ENCODE results near the gene NPEPPS. TPM values are rescaled to one million over a fixed set of nuclear protein-coding genes. Genes with fewer than 3 reads are reported as not detected.
A peak's percentile ranks its signal among the peaks of the same experiment; 100 is the strongest.

Gene NPEPPS
- polyA plus RNA-seq, 1 experiment: 206 TPM

DNA sequence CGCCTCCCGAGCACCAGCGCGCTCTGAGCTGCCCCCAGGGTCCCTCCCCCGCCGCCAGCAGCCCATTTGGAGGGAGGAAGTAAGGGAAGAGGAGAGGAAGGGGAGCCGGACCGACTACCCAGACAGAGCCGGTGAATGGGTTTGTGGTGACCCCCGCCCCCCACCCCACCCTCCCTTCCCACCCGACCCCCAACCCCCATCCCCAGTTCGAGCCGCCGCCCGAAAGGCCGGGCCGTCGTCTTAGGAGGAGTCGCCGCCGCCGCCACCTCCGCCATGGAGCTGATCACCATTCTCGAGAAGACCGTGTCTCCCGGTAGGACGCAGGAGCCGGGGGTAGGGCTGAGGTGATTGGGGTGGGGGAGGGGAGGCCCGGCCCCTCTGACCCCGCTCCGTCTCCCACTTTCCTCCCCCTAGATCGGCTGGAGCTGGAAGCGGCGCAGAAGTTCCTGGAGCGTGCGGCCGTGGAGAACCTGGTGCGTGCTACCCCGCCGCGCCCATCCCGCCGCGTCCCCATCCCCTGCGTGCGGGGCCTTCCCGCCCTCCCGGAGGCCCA, 119.1 kb downstream of the NPEPPS start:
- no peaks in the 10 kb centered on the region for H3K9me3 ChIP-seq (ENCODE audit: control insufficient read depth, insufficient read depth, low read length)
- ChIA-PET POLR2A (interaction anchor here (0.6 to 1.5 kb wide), 4 partner anchors 15 to 34 kb away, joined by 4 to 9 read pairs (median 6); no protein-coding TSS in a partner anchor), CTCF (interaction anchor here (1.3 to 2.4 kb wide), 4 partner anchors 13 to 34 kb away, joined by 5 to 9 read pairs (median 6); no protein-coding TSS in a partner anchor)
- TF ChIP-seq, protein P1, sequence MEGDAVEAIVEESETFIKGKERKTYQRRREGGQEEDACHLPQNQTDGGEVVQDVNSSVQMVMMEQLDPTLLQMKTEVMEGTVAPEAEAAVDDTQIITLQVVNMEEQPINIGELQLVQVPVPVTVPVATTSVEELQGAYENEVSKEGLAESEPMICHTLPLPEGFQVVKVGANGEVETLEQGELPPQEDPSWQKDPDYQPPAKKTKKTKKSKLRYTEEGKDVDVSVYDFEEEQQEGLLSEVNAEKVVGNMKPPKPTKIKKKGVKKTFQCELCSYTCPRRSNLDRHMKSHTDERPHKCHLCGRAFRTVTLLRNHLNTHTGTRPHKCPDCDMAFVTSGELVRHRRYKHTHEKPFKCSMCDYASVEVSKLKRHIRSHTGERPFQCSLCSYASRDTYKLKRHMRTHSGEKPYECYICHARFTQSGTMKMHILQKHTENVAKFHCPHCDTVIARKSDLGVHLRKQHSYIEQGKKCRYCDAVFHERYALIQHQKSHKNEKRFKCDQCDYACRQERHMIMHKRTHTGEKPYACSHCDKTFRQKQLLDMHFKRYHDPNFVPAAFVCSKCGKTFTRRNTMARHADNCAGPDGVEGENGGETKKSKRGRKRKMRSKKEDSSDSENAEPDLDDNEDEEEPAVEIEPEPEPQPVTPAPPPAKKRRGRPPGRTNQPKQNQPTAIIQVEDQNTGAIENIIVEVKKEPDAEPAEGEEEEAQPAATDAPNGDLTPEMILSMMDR (IDR thresholded peaks at IDR 0.05; ENCODE audit: low read depth, low read length): no peak
- H3K27ac ChIP-seq (ENCODE audit: low read depth, low read length): peak overlapping the region; percentile 39
- H3K27me3 ChIP-seq (ENCODE audit: control insufficient read depth, insufficient read depth, low read length): no peaks in the 10 kb centered on the region
- DNase-seq (ENCODE audit: low read depth, low spot score): no peak
- peak overlapping the region; percentile 79 for H3K4me3 ChIP-seq (ENCODE audit: low read depth, low read length)

DNA sequence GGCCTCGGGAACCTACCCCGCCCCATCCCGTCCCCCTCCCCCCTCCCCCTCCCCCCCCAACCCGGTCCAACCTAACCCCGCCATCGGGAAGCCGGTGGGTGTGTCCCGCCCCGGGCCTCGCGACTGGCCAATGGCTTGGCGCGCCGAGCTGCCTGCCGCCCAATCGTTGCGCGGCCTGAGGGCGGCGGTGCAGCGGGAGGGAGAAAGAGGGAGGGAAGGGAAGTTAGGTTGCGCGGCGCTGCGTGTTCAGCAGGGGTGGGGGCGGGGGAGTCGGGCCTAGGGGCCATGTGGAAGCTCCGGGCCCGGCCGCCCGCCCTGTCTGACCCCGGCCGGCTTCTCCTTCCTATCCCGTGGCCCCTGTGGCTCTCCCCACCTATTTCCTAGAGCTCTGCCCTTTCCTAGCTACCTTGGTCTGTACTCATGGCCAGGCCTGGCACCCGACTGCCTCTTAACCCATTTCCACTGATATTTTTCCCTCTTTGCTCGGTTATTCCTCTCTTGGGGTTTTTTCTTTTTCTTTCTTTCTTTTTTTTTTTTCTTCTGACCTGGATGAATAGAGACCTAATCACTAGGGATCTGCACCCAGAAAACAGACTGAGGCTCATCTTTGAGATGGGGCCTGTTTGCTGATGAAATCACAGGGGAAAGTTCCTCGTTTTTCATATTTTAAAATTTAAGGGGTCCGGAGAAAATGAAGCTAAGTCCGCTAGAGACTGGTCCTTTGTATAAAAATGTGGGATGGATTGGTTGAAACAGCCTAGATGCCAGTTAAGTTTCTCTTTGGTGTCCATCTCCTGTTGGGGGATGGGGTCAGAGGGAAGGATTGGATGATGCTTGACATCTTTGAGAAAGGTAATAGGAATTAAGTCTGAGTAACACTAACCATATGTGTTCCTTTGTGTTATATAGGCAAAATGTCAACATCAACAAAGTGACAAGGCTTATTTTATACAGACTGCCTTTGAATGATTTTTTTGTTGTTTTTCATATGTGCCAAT, 119.9 kb downstream of the NPEPPS start:
- CTCF ChIA-PET: interaction anchor here (1.3 to 2.4 kb wide), 2 partner anchors 13 to 35 kb away, joined by 6 to 7 read pairs; no protein-coding TSS in a partner anchor
- H3K9me3 ChIP-seq (ENCODE audit: control insufficient read depth, insufficient read depth, low read length): no peaks in the 10 kb centered on the region
- POLR2A ChIA-PET: interaction anchor here (0.6 kb wide), 2 partner anchors 16 to 150 kb away, joined by 4 to 6 read pairs; no protein-coding TSS in a partner anchor
- H3K4me3 ChIP-seq (ENCODE audit: low read depth, low read length): peak overlapping the region; percentile 81
- H3K27me3 ChIP-seq (ENCODE audit: control insufficient read depth, insufficient read depth, low read length): no peaks in the 10 kb centered on the region
- peak overlapping the region; percentile 31 for H3K27ac ChIP-seq (ENCODE audit: low read depth, low read length)
- TF ChIP-seq, protein P1 (IDR thresholded peaks at IDR 0.05; ENCODE audit: low read depth, low read length): no peak
- DNase-seq (ENCODE audit: low read depth, low spot score): peak; percentile 86

DNA sequence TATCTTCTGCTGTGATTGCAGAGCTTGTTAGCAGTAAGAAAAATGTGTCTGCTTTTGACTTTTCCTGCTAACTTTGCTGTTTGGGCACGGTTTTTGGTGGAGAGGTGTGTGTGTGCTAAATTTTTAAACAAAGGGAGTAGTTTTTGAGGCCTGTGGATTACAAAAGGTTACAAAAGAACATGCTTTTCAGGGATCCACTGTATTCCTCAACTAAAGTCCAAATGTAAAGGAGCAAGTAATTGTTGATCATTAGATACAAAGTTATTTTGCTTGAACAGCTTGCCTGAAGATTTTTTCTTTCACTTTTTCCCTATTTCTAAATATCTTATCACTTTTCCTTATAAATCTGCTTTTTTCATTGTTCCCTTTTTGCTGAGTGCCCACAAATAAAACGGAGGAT, 120.8 kb downstream of the NPEPPS start:
- Histone ChIP-seq H3K4me3 (ENCODE audit: low read depth, low read length) (peak overlapping the region; percentile 81), H3K9me3 (ENCODE audit: control insufficient read depth, insufficient read depth, low read length) (no peaks in the 10 kb centered on the region), H3K27ac (ENCODE audit: low read depth, low read length) (no peak overlapping the region), H3K27me3 (ENCODE audit: control insufficient read depth, insufficient read depth, low read length) (no peaks in the 10 kb centered on the region)
- TF ChIP-seq, protein P1 (IDR thresholded peaks at IDR 0.05; ENCODE audit: low read depth, low read length): no peak
- ChIA-PET CTCF (interaction anchor here (1.3 to 2.4 kb wide), 2 partner anchors 12 to 36 kb away, joined by 6 to 7 read pairs; no protein-coding TSS in a partner anchor), POLR2A (interaction anchor here (0.6 kb wide), 1 partner anchor 151 kb away, joined by 4 read pairs; no protein-coding TSS in a partner anchor)
- no peak for DNase-seq (ENCODE audit: low read depth, low spot score)

DNA sequence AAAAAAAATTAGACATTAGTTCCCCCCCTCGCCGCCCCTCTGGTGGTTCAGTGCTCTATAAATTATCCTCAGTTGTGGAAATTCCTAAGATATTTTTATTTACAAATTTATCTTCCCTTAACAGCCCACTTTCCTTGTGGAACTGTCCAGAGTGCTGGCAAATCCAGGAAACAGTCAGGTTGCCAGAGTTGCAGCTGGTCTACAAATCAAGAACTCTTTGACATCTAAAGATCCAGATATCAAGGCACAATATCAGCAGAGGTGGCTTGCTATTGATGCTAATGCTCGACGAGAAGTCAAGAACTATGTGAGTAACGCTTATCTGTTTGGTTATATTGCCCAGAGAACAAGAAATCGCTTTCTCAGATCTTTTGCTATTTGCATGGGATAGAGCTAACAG, 121.7 kb downstream of the NPEPPS start:
- no peak overlapping the region for H3K27ac ChIP-seq (ENCODE audit: low read depth, low read length)
- no peaks in the 10 kb centered on the region for H3K27me3 ChIP-seq (ENCODE audit: control insufficient read depth, insufficient read depth, low read length)
- TF ChIP-seq, protein P1 (IDR thresholded peaks at IDR 0.05; ENCODE audit: low read depth, low read length): no peak
- POLR2A ChIA-PET: interaction anchor here (1.4 kb wide), 1 partner anchor 11 kb away, joined by 4 read pairs; no protein-coding TSS in a partner anchor
- CTCF ChIA-PET: interaction anchor here (1.3 to 2.4 kb wide), 2 partner anchors 11 kb away, joined by 7 to 8 read pairs; no protein-coding TSS in a partner anchor
- no peaks in the 10 kb centered on the region for H3K9me3 ChIP-seq (ENCODE audit: control insufficient read depth, insufficient read depth, low read length)
- no peak overlapping the region for H3K4me3 ChIP-seq (ENCODE audit: low read depth, low read length)
- DNase-seq (ENCODE audit: low read depth, low spot score): no peak

Data from AG04450 (cell line).